ENCODE data around the gene C2orf42. TPM values are rescaled to one million over a fixed set of nuclear protein-coding genes. Genes with fewer than 3 reads are reported as not detected.
"Not testable (repeated sequence)": the region's sequence is repeated elsewhere in the genome, so short reads cannot be mapped to it uniquely, and the experiment has no call there.

C2orf42 gene
- total and polyA plus RNA-seq, 4 experiments from 2014 or later, result 22.4 to 47.9 (median 31.6) TPM

GRCh38 chr2:70101686-70102085 lies 89.1 kb downstream of the C2orf42 start:
- H3K4me3 ChIP-seq (ENCODE audit: low read length in 2 of 2); DNase-seq; H3K27ac ChIP-seq (ENCODE audit: low read depth, low read length); H3K36me3 Mint-ChIP-seq; H3K4me3 Mint-ChIP-seq; H3K36me3 ChIP-seq (ENCODE audit: insufficient read depth, low read length); intact Hi-C loops (cut with micrococcal nuclease); H3K9me3 Mint-ChIP-seq; H3K9me3 ChIP-seq (ENCODE audit: control insufficient read depth in 1 of 2, low read length in 2 of 2); H3K27me3 ChIP-seq (ENCODE audit: insufficient read depth, low read length); H3K27me3 Mint-ChIP-seq: not testable (repeated sequence)
- CTCF ChIA-PET (ENCODE audit: partially characterized antibody), result interaction anchor here (1.4 kb wide), 1 partner anchor 21 kb away, joined by 4 read pairs; no protein-coding TSS in a partner anchor
- peaks cover 28% of the 10 kb centered on the region for H3K4me1 ChIP-seq (ENCODE audit: insufficient read depth, low read length)
- POLR2A ChIA-PET (ENCODE audit: partially characterized antibody), result interaction anchor here (0.8 to 2.1 kb wide), 4 partner anchors 10 to 34 kb away, joined by 3 to 11 read pairs (median 7); partner anchors contain the start of gene PCBP1
- Mint-ChIP-seq H3K4me1 (peaks cover 20 to 36% (median 27%) of the 10 kb centered on the region in 4 donors), H3K27ac (peak overlapping the region in 1 of 7 donors; percentile 25)

DNA sequence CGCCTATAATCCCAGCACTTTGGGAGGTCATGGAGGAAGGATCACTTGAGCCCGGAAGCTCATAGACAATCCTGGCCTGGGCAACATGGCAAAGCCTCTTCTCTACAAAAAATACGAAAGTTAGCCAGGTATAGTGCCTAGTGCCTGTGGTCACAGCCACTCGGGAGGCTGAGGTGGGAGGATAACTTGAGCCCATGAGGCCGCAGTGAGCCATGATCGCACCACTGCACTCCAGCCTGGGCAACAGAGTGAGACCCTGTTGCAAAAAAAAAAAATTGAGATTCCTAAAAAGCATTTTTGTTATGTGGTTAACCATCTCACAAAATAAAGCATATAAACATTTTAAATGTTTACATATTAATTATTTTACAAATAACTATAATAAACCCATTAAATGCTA lies 89.6 kb downstream of the C2orf42 start:
- no peak overlapping the region for H3K27ac ChIP-seq (ENCODE audit: low read depth, low read length)
- peak overlapping the region in 2 of 7 donors; percentile 20 to 46 for H3K27ac Mint-ChIP-seq
- ChIA-PET POLR2A (ENCODE audit: partially characterized antibody) (interaction anchor here (0.8 to 2.1 kb wide), 4 partner anchors 10 to 34 kb away, joined by 3 to 11 read pairs (median 7); partner anchors contain the start of gene PCBP1), CTCF (ENCODE audit: partially characterized antibody) (interaction anchor here (1.4 kb wide), 1 partner anchor 21 kb away, joined by 4 read pairs; no protein-coding TSS in a partner anchor)
- no peak overlapping the region for H3K4me3 ChIP-seq (ENCODE audit: low read length in 2 of 2)
- intact Hi-C loops (cut with micrococcal nuclease), result no loop called here
- no peaks in the 10 kb centered on the region for H3K36me3 ChIP-seq (ENCODE audit: insufficient read depth, low read length)
- peaks cover 0 to 1% (median 0%) of the 10 kb centered on the region in 8 donors for H3K9me3 Mint-ChIP-seq
- no peak overlapping the region for H3K4me3 Mint-ChIP-seq
- H3K4me1 Mint-ChIP-seq, result peaks cover 20 to 36% (median 27%) of the 10 kb centered on the region in 4 donors
- peaks cover 30% of the 10 kb centered on the region for H3K4me1 ChIP-seq (ENCODE audit: insufficient read depth, low read length)
- H3K27me3 Mint-ChIP-seq, result no peaks in the 10 kb centered on the region
- H3K9me3 ChIP-seq (ENCODE audit: control insufficient read depth in 1 of 2, low read length in 2 of 2), result no peaks in the 10 kb centered on the region
- no peaks in the 10 kb centered on the region for H3K27me3 ChIP-seq (ENCODE audit: insufficient read depth, low read length)
- no peaks in the 10 kb centered on the region for H3K36me3 Mint-ChIP-seq
- DNase-seq, result no peak

Other genes with a start within 250 kb of the C2orf42 start
- gene ASPRV1, start 229.4 kb downstream of the C2orf42 start, total RNA-seq, result 1 to 10 TPM; 2.0 to 2.3 TPM
- gene ASPRV1, start 229.4 kb downstream of the C2orf42 start, polyA plus RNA-seq, result 1 to 10 TPM; 1.1 TPM
- 100 to 1,000 TPM; 372 to 383 TPM for gene PCBP1, start 103.5 kb downstream of the C2orf42 start, total RNA-seq
- gene PCBP1, start 103.5 kb downstream of the C2orf42 start, polyA plus RNA-seq, result 100 to 1,000 TPM; 116 to 153 TPM
- gene TIA1, start 57.6 kb upstream of the C2orf42 start, total RNA-seq, result 100 to 1,000 TPM; 200 to 208 TPM
- 10 to 100 TPM; 43.3 to 51.2 TPM for gene TIA1, start 57.6 kb upstream of the C2orf42 start, polyA plus RNA-seq
- 10 to 100 TPM; 40.8 to 44.2 TPM for gene PCYOX1, start 67.1 kb upstream of the C2orf42 start, total RNA-seq
- 10 to 100 TPM; 21.5 to 32.9 TPM for gene PCYOX1, start 67.1 kb upstream of the C2orf42 start, polyA plus RNA-seq
- gene SNRPG, start 102.7 kb upstream of the C2orf42 start, total RNA-seq, result 100 to 1,000 TPM; 110 to 111 TPM
- 100 to 1,000 TPM; 213 to 306 TPM for gene SNRPG, start 102.7 kb upstream of the C2orf42 start, polyA plus RNA-seq
- 10 to 100 TPM; 26.2 to 27.4 TPM for gene FAM136A, start 111.0 kb upstream of the C2orf42 start, total RNA-seq
- gene FAM136A, start 111.0 kb upstream of the C2orf42 start, polyA plus RNA-seq, result 10 to 100 TPM; 33.4 to 43.6 TPM